Measurements from ENCODE around the gene PIAS4. TPM values are rescaled to one million over a fixed set of nuclear protein-coding genes. Genes with fewer than 3 reads are reported as not detected.

PIAS4 gene
- total RNA-seq, 1 donor from 2014 or later: 48.0 TPM

- H3K9me3 Mint-ChIP-seq: no peaks in the 10 kb centered on the region
- no peaks in the 10 kb centered on the region for H3K4me1 Mint-ChIP-seq
- no peak for TF ChIP-seq CTCF (IDR thresholded peaks at IDR 0.05; ENCODE audit: unreplicated experiment)
- no peak overlapping the region for H3K27ac Mint-ChIP-seq
- no peaks in the 10 kb centered on the region for H3K27me3 Mint-ChIP-seq (ENCODE audit: low read depth)
- H3K4me3 Mint-ChIP-seq: no peak overlapping the region
- DNase-seq (ENCODE audit: low spot score in 2 of 2, unreplicated experiment in 2 of 2): no peak
- H3K36me3 Mint-ChIP-seq: peaks cover 10% of the 10 kb centered on the region
These were observed 28.0 kb downstream of the PIAS4 start for GRCh38 chr19:4035582-4035981.

GRCh38 chr19:4036576-4037300, 29.2 kb downstream of the PIAS4 start:
- H3K9me3 Mint-ChIP-seq: no peaks in the 10 kb centered on the region
- no peak for TF ChIP-seq CTCF (IDR thresholded peaks at IDR 0.05; ENCODE audit: unreplicated experiment)
- DNase-seq (ENCODE audit: low spot score in 2 of 2, unreplicated experiment in 2 of 2): no peak
- peaks cover 10% of the 10 kb centered on the region for H3K36me3 Mint-ChIP-seq
- H3K4me1 Mint-ChIP-seq: no peaks in the 10 kb centered on the region
- H3K4me3 Mint-ChIP-seq: no peak overlapping the region
- no peak overlapping the region for H3K27ac Mint-ChIP-seq
- no peaks in the 10 kb centered on the region for H3K27me3 Mint-ChIP-seq (ENCODE audit: low read depth)

- TF ChIP-seq CTCF (IDR thresholded peaks at IDR 0.05; ENCODE audit: unreplicated experiment): no peak
- H3K9me3 Mint-ChIP-seq: no peaks in the 10 kb centered on the region
- no peaks in the 10 kb centered on the region for H3K27me3 Mint-ChIP-seq (ENCODE audit: low read depth)
- no peaks in the 10 kb centered on the region for H3K4me1 Mint-ChIP-seq
- DNase-seq (ENCODE audit: low spot score in 2 of 2, unreplicated experiment in 2 of 2): no peak
- peaks cover 10% of the 10 kb centered on the region for H3K36me3 Mint-ChIP-seq
- no peak overlapping the region for H3K27ac Mint-ChIP-seq
- no peak overlapping the region for H3K4me3 Mint-ChIP-seq
These were observed 29.9 kb downstream of the PIAS4 start for GRCh38 chr19:4037301-4037949.

GRCh38 chr19:4038057-4038456, 30.5 kb downstream of the PIAS4 start:
- no peak for TF ChIP-seq CTCF (IDR thresholded peaks at IDR 0.05; ENCODE audit: unreplicated experiment)
- Mint-ChIP-seq H3K4me1 (peaks cover 3% of the 10 kb centered on the region), H3K27ac (no peak overlapping the region), H3K4me3 (no peak overlapping the region), H3K27me3 (ENCODE audit: low read depth) (no peaks in the 10 kb centered on the region), H3K9me3 (no peaks in the 10 kb centered on the region), H3K36me3 (peaks cover 10% of the 10 kb centered on the region)
- no peak for DNase-seq (ENCODE audit: low spot score in 2 of 2, unreplicated experiment in 2 of 2)

GRCh38 chr19:4038661-4039423, 31.3 kb downstream of the PIAS4 start:
- Mint-ChIP-seq H3K4me1 (peaks cover 6% of the 10 kb centered on the region), H3K4me3 (no peak overlapping the region), H3K9me3 (no peaks in the 10 kb centered on the region), H3K27ac (no peak overlapping the region), H3K27me3 (ENCODE audit: low read depth) (no peaks in the 10 kb centered on the region), H3K36me3 (peaks cover 10% of the 10 kb centered on the region)
- TF ChIP-seq CTCF (IDR thresholded peaks at IDR 0.05; ENCODE audit: unreplicated experiment): no peak
- DNase-seq (ENCODE audit: low spot score in 2 of 2, unreplicated experiment in 2 of 2): no peak
